HG02970 (cell line): ENCODE measurements around the gene KCNJ12.
A peak's percentile ranks its signal among the peaks of the same experiment; 100 is the strongest.
"Not testable (repeated sequence)": the region's sequence is repeated elsewhere in the genome, so short reads cannot be mapped to it uniquely, and the experiment has no call there.

Experiments used
- ATAC-seq: cut with Tn5 transposase; IDR thresholded peaks from one replicate; pipeline ENCODE4 v1.9.1; 2021; ENCODE audit warnings: mild to moderate bottlenecking, moderate library complexity, moderate number of reproducible peaks; ENCODE audit not compliant: unreplicated experiment, low FRiP score

KCNJ12 gene

DNA sequence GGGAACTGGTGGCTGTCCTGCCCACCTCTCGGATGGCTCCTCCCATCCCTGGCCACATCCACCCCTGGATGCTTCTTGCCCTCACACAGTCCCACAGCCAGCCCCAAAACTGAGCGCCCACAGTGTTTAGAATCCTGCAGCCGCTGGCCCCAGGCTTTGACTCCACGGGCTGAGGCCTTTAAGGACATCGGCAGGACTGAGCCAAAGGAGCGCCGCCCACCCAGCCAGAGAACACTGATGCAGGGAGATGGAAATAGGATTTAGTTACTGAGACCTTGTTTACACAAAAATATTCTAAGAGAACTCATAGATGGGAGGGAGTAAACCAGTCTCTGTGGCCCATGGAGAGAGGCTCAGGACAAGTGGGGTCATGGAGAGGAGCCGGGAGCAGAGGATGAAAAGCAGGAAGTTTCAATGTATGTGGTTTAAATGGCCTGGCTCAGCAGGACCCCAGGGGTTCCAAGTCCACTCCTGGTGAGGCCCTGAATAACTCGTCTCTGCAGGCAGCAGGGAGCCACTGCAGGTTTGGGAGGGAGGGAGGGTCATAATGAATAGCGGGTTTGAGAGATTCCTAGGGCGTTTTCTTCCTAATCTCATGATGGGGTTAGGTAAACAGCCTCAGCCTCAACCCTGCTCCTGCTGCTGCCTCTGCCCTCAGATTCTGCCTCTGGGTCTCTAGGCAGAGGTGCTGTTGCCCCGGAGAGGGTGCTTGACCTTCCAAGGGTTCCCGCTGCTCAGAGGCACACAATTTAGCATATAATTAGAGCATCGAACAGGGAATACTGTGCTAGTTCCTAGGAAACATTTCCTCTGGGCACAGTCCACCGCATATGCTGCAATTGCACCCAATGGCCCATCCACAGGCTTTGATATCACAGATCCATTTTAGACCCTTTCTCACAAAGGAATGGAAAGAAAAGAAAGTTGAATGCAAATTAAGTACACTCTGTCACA, 61.0 kb downstream of the KCNJ12 start:
- not testable (repeated sequence) for ATAC-seq

GRCh38 chr17:21438316-21439014, 62.3 kb downstream of the KCNJ12 start:
- not testable (repeated sequence) for ATAC-seq

DNA sequence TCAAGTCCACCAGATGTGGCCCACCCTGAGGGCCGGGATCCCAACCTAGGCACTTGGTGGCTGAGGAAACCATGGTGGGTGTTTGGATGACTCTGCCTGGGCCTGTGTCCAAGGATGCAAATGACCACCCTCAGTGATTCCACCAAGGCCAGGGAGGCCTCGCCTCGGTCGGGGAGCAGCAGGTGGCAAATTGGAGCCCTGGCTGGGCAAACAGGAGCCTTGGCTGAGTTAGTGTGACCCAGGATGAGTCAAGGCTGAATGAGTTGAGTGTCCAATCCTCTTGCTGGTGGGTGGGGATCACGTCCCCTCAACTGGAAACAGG, 62.8 kb downstream of the KCNJ12 start:
- not testable (repeated sequence) for ATAC-seq

DNA sequence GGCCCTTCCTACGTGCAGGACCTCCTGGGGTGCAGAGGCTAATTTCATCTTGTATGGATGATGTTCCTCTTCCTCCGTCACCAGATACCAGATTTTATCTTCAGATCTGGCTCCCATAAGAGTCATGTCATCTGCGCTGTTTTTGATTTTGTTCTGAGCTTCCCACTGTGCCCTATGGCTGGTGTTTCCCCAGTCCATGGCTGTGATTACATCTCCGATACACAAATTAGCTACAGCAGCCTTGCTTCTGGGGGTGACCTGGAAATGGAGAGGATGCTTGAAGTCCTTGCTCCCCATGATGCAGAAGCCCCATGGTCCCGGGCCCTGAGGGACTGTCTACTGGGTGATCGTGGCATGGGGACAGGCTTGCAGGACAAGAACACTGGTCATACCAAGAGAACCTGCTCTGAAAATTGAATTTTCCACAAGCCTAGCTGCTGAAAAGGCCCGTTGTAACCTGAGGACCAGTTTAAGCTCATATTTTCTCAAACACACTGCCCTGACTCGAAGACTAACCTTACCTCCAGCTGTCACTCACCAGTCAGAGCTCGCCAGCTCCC, 69.0 kb downstream of the KCNJ12 start:
- no peak for ATAC-seq

GRCh38 chr17:21447552-21447951, 71.4 kb downstream of the KCNJ12 start:
- ATAC-seq: not testable (repeated sequence)

DNA sequence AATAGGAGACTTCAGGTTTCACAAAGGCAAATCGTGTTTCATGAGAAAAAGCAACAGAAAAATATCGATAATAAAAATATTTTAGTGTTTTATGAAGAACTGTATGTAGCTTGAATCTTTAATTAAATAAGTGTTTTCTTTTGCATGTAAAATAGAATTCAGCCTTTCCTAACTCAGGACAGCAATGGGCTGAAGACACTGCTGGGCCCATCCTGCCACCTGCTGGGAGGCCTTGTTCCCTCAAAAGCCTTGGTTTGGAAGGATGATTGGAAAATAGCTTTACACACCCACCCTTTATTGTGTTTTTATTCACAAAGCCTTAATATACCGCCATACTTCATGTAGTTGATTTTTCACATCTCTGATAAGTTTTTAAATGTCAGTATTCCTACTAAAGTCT, 73.7 kb downstream of the KCNJ12 start:
- ATAC-seq: not testable (repeated sequence)

- ATAC-seq: no peak
Measured at GRCh38 chr17:21451975-21452374, 75.8 kb downstream of the KCNJ12 start.

DNA sequence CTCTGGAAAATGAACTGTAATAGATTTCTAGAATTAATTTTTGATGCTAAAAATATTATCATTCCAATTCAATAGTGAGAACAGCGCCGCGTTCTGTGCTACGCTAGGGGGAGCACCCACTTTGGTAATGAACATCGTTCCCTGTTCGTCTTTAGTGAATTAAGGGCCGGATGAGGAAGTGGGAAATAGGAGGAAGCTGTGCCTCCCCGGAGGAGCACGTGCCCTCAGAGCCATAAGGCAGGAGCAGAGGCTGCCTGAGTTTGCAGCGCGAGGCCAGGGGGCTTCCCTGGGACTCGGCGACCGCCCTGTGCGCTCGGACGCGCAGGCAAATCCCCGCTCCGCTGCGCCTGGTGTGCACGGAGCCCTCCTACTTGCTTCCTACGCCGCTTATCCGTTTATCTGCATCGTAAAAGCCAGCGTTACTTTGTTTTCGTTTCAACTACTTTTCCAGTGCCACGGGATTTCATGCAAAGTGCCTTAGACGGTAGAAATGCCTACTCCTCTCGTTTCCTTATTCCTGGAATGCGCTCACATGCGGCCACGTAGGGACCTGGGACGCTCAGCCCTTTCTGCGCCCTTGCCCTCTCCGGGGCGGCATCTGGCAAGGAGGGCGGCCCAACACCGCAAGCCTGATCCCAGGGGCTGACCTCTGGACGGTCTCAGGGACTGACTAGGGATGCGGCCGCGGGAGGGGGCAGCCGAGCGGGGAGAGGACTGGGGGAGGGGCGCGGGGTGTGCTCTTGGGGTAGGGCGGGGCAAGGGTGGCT, 76.4 kb downstream of the KCNJ12 start:
- ATAC-seq: no peak

- no peak for ATAC-seq
Measured at GRCh38 chr17:21453144-21453898, 77.2 kb downstream of the KCNJ12 start.

- ATAC-seq: not testable (repeated sequence)
Measured at GRCh38 chr17:21454006-21454405, 77.8 kb downstream of the KCNJ12 start.

- no peak for ATAC-seq
Measured at GRCh38 chr17:21454441-21454840, 78.3 kb downstream of the KCNJ12 start.

GRCh38 chr17:21455761-21456160, 79.6 kb downstream of the KCNJ12 start:
- ATAC-seq: no peak

DNA sequence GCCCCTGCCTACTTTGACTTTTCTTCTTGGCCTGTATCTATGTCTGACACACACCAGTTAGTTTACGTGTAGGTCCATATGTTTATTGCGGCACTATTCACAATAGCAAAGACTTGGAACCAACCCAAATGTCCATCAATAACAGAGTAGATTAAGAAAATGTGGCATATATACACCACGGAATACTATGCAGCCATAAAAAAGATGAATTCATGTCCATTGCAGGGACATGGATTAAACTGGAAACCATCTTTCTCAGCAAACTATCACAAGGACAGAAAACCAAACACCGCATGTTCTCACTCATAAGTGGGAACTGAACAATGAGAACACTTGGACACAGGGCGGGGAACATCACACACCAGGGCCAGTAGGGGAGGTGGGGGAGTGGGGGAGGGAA, 80.3 kb downstream of the KCNJ12 start:
- ATAC-seq: not testable (repeated sequence)

DNA sequence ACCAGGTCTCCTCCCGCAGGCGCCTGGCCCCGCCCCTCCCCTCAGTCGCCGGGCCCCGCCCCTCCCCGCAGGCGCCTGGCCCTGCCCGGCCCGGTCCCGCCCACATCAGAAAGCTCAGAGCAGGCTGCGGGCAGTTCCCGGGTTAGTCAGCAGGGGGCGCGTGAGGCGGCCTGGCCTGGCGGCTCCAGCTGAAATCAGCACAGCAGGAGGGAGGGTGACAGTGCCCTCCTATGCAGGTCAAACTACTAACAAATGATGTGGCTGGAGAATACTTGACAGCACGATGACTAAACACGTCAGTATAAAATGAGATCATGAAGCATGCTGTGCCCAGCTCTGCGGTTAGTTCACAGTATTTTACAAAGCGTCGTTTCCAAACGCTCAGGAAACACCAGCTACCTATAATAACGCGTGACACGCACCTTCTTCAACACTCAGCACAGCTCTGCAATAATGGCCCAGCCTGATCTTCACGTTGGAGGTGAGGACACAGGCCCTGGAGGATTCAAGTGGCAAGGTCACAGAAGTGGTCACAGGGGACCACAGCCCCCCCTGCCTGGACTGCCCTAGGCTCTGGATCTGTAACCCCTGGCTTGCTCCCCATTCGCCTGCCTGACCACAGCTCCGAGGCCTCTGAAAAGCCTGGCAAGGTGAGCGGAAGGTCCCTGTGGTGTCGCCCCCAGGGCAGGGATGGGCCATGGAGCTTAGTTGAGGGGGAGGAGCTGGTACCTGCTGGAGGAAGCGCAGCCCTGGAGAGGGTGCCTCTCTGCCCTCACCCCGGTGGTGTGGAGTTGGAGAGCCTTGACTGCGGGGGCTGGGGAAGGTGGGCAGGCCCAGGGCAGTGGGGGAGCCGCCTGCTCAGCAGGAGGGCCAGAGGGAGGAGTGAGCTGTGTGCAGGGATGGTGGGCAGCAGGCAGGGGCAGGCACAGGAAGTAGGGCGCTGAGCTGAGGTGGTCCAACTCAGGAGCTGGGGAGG, 81.2 kb downstream of the KCNJ12 start:
- ATAC-seq: peak; percentile 79

DNA sequence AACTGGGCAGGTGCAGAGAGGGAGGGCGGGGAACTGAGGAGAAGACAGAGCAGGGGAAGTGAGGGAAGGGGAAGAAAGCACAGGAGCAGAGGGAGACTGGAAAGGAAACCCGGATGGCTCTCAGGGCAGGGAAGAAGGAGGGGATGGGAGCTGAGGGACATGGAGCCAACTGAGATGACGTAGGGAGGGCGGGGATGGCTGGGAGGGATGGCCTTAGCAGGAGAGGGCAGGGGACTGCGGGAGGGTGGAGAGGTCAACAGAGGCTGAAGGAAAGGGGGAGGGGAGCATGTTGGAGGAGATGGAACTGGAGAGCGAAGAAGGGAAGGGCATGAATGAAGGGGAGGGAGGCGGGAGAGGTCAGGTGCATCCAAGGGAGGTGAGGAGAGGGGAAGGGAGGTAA, 81.9 kb downstream of the KCNJ12 start:
- ATAC-seq: no peak

- ATAC-seq: no peak
Measured at GRCh38 chr17:21459536-21459935, 83.4 kb downstream of the KCNJ12 start.

DNA sequence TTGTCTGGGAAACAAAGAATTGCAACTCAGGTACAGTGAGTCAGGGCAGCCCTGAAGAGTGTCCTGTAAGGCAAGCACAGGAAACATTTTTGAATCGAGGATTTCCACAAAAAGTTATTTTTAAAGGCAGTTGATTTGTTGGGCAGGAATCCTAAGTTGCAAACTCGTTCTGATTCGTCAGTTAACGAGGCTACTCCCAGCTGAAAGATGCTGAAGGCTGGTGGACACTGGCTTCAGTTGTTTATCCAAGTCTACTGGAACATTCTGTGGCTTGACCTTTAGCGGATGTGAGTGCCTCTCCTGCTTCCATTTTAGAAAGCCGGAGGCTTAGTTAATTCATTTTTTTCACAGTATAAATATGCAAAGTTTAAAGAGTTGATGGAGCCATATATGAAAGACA, 84.2 kb downstream of the KCNJ12 start:
- ATAC-seq: no peak

GRCh38 chr17:21462237-21462636, 86.1 kb downstream of the KCNJ12 start:
- ATAC-seq: no peak

DNA sequence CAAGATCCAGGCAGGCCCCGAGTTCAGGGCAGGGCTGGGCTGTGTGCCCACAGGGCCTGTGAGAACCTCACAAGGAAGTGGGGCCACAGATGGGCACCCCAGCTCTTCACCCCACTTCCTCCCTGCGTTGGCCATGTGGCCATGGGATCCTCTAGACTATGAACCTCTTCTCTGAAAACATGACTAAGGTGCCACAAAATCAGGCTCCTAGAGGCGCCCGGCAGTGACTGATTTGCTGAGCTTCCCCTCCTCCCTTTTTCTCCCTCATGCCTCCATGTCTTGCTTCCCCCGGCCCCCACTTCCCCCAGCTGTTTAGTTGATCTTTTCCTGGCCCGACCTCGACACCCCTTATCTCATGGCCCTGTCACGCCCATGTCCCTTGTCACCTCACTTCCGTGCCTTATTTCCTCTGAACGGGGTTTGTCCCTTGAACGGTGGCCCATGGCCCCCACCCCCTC, 87.1 kb downstream of the KCNJ12 start:
- ATAC-seq: no peak
